HepG2 (cell line): ENCODE measurements around the gene TMEM141. TPM values are rescaled to one million over a fixed set of nuclear protein-coding genes. Genes with fewer than 3 reads are reported as not detected.

Source experiments
- GZF1 ChIP-seq: sonication (generic); formaldehyde crosslinking; IDR thresholded peaks from 2 replicates; pipeline ENCODE4 v1.5.1; 2020; ENCODE audit warnings: mild to moderate bottlenecking, missing genetic modification reagents
- HNRNPLL ChIP-seq: fragments of 200-400 bp; formaldehyde crosslinking; IDR thresholded peaks from 2 replicates; pipeline ENCODE4 v1.6.1; 2017; ENCODE audit warnings: mild to moderate bottlenecking, low read depth, low read length; ENCODE audit not compliant: poor library complexity, severe bottlenecking
- HOXA5 ChIP-seq: sonication (generic); formaldehyde crosslinking; IDR thresholded peaks from 2 replicates; pipeline ENCODE4 v1.4.0; 2020; ENCODE audit warnings: missing genetic modification reagents
- SAP130 ChIP-seq: IDR thresholded peaks from 2 replicates; pipeline ENCODE4 v1.6.1; 2016; ENCODE audit warnings: low read depth
- ZFX ChIP-seq: sonication (generic); formaldehyde crosslinking; IDR thresholded peaks from 2 replicates; pipeline ENCODE4 v1.4.0; 2020; ENCODE audit warnings: mild to moderate bottlenecking, low read depth, missing genetic modification reagents, moderate library complexity
- ZNF142 ChIP-seq: sonication (generic); formaldehyde crosslinking; IDR thresholded peaks from 2 replicates; pipeline ENCODE4 v1.4.0; 2020; ENCODE audit warnings: missing genetic modification reagents
- ZXDC ChIP-seq: sonication (generic); formaldehyde crosslinking; IDR thresholded peaks from 2 replicates; pipeline ENCODE4 v1.5.0; 2020; ENCODE audit warnings: mild to moderate bottlenecking, missing genetic modification reagents
- polyA plus RNA-seq, 8 experiments: library from polyadenylated mRNA; depleted of rRNA in 3 of 8; stranded (reverse) in 7 of 8; unstranded in 1 of 8; fragments of >200 nt; fragmentation: Illumina TruSeq in 4 of 8; extraction: Trizol in 4 of 8; gene quantifications; 2 replicates each; pipeline versions ENCODE4 v1.2.1 to v1.2.3, GENCODE V29; 2011 to 2016; ENCODE audit warnings: low read depth in 4 of 8, missing spikeins in 1 of 8, mixed read lengths in 1 of 8; ENCODE audit not compliant: insufficient read depth in 1 of 8
- total RNA-seq, 5 experiments: library from RNA; depleted of rRNA; stranded (reverse); fragments of >200 nt; fragmentation: Illumina TruSeq; extraction: Trizol; gene quantifications; 2 replicates each; pipeline ENCODE4 v1.2.3, GENCODE V29; 2016; ENCODE audit warnings: low read depth in 1 of 5
- TF ChIP-seq, protein P1 (sequence below): IDR thresholded peaks from 2 replicates; pipeline ENCODE4 v1.6.1; 2016; ENCODE audit warnings: control low read depth
- TF ChIP-seq, protein P2 (sequence below): sonication (generic); formaldehyde crosslinking; IDR thresholded peaks from 2 replicates; pipeline ENCODE4 v1.4.0; 2020; ENCODE audit warnings: missing genetic modification reagents
- TF ChIP-seq, protein P3 (sequence below): IDR thresholded peaks from 2 replicates; pipeline ENCODE4 v1.6.1; 2016; ENCODE audit warnings: low read depth, missing genetic modification reagents, missing compliant biosample characterization

The TMEM141 gene
- total and polyA plus RNA-seq, 2 of the 13 experiments (the other 11 are each of a cell fraction or from before 2014, with no cell fraction given), result 81.0 to 202 TPM

GRCh38 chr9:136799079-136799853, 8.1 kb downstream of the TMEM141 start (continued):
- TF ChIP-seq, protein P1, sequence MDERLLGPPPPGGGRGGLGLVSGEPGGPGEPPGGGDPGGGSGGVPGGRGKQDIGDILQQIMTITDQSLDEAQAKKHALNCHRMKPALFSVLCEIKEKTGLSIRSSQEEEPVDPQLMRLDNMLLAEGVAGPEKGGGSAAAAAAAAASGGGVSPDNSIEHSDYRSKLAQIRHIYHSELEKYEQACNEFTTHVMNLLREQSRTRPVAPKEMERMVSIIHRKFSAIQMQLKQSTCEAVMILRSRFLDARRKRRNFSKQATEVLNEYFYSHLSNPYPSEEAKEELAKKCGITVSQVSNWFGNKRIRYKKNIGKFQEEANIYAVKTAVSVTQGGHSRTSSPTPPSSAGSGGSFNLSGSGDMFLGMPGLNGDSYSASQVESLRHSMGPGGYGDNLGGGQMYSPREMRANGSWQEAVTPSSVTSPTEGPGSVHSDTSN, result no peak
- 0 out of 2 replicates have a peak, but pooled peaks have one; percentile 79 for TF ChIP-seq ZXDC (CRISPR knock-in tag)
- peak; percentile 88 for TF ChIP-seq HNRNPLL
- 0 out of 2 replicates have a peak, but pooled peaks have one; percentile 61 for TF ChIP-seq HOXA5
- TF ChIP-seq ZFX (CRISPR knock-in tag), result peak; percentile 95
- TF ChIP-seq GZF1, result peak; percentile 15
- TF ChIP-seq SAP130 (CRISPR knock-in tag), result peak; percentile 96
- TF ChIP-seq, protein P2, sequence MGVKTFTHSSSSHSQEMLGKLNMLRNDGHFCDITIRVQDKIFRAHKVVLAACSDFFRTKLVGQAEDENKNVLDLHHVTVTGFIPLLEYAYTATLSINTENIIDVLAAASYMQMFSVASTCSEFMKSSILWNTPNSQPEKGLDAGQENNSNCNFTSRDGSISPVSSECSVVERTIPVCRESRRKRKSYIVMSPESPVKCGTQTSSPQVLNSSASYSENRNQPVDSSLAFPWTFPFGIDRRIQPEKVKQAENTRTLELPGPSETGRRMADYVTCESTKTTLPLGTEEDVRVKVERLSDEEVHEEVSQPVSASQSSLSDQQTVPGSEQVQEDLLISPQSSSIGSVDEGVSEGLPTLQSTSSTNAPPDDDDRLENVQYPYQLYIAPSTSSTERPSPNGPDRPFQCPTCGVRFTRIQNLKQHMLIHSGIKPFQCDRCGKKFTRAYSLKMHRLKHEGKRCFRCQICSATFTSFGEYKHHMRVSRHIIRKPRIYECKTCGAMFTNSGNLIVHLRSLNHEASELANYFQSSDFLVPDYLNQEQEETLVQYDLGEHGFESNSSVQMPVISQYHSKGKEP (CRISPR knock-in tag), result no peak
- TF ChIP-seq ZNF142 (CRISPR knock-in tag), result no peak; the same call in 1 of the 2 replicates
- TF ChIP-seq, protein P3, sequence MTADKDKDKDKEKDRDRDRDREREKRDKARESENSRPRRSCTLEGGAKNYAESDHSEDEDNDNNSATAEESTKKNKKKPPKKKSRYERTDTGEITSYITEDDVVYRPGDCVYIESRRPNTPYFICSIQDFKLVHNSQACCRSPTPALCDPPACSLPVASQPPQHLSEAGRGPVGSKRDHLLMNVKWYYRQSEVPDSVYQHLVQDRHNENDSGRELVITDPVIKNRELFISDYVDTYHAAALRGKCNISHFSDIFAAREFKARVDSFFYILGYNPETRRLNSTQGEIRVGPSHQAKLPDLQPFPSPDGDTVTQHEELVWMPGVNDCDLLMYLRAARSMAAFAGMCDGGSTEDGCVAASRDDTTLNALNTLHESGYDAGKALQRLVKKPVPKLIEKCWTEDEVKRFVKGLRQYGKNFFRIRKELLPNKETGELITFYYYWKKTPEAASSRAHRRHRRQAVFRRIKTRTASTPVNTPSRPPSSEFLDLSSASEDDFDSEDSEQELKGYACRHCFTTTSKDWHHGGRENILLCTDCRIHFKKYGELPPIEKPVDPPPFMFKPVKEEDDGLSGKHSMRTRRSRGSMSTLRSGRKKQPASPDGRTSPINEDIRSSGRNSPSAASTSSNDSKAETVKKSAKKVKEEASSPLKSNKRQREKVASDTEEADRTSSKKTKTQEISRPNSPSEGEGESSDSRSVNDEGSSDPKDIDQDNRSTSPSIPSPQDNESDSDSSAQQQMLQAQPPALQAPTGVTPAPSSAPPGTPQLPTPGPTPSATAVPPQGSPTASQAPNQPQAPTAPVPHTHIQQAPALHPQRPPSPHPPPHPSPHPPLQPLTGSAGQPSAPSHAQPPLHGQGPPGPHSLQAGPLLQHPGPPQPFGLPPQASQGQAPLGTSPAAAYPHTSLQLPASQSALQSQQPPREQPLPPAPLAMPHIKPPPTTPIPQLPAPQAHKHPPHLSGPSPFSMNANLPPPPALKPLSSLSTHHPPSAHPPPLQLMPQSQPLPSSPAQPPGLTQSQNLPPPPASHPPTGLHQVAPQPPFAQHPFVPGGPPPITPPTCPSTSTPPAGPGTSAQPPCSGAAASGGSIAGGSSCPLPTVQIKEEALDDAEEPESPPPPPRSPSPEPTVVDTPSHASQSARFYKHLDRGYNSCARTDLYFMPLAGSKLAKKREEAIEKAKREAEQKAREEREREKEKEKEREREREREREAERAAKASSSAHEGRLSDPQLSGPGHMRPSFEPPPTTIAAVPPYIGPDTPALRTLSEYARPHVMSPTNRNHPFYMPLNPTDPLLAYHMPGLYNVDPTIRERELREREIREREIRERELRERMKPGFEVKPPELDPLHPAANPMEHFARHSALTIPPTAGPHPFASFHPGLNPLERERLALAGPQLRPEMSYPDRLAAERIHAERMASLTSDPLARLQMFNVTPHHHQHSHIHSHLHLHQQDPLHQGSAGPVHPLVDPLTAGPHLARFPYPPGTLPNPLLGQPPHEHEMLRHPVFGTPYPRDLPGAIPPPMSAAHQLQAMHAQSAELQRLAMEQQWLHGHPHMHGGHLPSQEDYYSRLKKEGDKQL (CRISPR knock-in tag), result 0 out of 2 replicates have a peak, but pooled peaks have one; percentile 22
